ENCODE measurements around the gene ABCA12.
"Not testable (repeated sequence)": the region's sequence is repeated elsewhere in the genome, so short reads cannot be mapped to it uniquely, and the experiment has no call there.

Gene ABCA12

DNA sequence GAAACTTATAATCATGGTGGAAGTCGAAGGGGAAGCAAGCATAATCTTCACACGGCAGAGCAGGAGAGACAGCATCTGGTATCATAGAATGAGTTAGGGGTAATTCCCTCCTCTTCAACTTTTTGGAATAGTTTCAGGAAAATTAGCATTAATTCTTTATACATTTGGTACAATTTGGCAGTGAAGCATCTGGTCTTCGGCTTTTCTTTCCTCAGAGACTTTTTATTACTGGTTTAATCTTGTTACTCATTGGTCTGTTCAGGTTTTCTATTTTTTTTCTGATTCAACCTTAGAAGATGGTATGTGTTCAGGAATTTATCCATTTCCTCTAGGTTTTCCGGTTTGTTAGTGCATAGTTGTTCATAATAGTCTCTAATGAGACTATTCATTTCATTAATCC lies 39.7 kb upstream of the ABCA12 start:
- Histone ChIP-seq H3K79me2 (ENCODE audit: insufficient read depth, low read length) (no peaks in the 10 kb centered on the region), H3K4me1 (ENCODE audit: insufficient read depth, low read length, poor library complexity, severe bottlenecking) (no peaks in the 10 kb centered on the region), H2AFZ (ENCODE audit: low read length) (no peak overlapping the region), H3K4me2 (ENCODE audit: low read depth, low read length, poor library complexity, severe bottlenecking) (no peak overlapping the region), H3F3A (ENCODE audit: low read depth) (no peaks in the 10 kb centered on the region), H4K20me1 (ENCODE audit: insufficient read depth, low read length, poor library complexity, severe bottlenecking) (no peaks in the 10 kb centered on the region), H3K9ac (ENCODE audit: low read depth, low read length, poor library complexity, severe bottlenecking) (no peak overlapping the region), H3K36me3 (ENCODE audit: insufficient read depth, low read length) (no peaks in the 10 kb centered on the region), H3K4me3 (ENCODE audit: low read length, poor library complexity, severe bottlenecking) (no peak overlapping the region), H3K27me3 (ENCODE audit: insufficient read depth, low read length, poor library complexity, severe bottlenecking) (no peaks in the 10 kb centered on the region), H3K9me3 (ENCODE audit: insufficient read depth, low read depth, low read length) (no peaks in the 10 kb centered on the region), H3K9me2 (replicated peaks; ENCODE audit: low read depth, low read length) (no peaks in the 10 kb centered on the region)
- no peak for TF ChIP-seq EZH2phosphoT487 (IDR thresholded peaks at IDR 0.05; ENCODE audit: borderline replicate concordance)
- TF ChIP-seq, protein P1, sequence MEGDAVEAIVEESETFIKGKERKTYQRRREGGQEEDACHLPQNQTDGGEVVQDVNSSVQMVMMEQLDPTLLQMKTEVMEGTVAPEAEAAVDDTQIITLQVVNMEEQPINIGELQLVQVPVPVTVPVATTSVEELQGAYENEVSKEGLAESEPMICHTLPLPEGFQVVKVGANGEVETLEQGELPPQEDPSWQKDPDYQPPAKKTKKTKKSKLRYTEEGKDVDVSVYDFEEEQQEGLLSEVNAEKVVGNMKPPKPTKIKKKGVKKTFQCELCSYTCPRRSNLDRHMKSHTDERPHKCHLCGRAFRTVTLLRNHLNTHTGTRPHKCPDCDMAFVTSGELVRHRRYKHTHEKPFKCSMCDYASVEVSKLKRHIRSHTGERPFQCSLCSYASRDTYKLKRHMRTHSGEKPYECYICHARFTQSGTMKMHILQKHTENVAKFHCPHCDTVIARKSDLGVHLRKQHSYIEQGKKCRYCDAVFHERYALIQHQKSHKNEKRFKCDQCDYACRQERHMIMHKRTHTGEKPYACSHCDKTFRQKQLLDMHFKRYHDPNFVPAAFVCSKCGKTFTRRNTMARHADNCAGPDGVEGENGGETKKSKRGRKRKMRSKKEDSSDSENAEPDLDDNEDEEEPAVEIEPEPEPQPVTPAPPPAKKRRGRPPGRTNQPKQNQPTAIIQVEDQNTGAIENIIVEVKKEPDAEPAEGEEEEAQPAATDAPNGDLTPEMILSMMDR (conservative IDR thresholded peaks at IDR 0.05; ENCODE audit: low read length): no peak

DNA sequence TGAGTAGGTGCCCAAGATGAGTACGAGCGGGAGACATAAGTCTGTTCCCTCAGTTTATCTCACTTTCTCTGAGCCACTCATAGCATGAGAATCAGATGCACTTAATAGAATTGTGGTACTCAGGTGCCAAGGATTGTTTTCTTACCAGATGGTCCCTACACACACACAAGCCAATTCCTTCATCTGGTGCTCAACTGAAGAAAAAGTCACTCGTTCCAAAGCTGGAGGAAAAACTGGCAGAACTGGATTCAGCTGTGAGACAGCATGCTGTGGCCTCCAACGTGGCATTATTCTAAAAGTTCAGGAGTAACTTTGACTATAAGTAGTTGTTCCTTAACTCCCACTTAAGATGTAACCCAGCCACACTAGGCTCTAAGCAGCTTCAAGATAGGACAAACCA lies 33.4 kb upstream of the ABCA12 start:
- H4K20me1 ChIP-seq (ENCODE audit: insufficient read depth, low read length, poor library complexity, severe bottlenecking): no peaks in the 10 kb centered on the region

DNA sequence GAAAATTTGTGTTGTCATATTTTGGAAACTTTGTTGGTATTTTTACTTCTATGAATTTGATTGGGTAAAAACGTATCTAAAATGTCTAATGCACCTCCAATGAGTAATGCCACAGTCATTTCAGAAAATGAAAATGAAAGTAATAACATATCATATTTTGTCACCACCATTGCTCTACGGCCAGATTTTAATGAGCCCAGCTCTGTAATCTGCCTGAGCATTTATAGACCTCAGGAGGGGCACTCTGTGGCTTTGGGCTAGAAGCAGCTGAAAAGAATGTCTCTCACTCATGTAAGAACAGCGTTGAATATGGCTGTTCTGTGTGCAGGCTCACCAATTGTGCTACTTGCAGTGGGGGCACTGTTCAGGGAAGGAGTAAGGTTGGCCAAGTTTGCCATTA lies 32.7 kb upstream of the ABCA12 start:
- Histone ChIP-seq H3K36me3 (ENCODE audit: insufficient read depth, low read length) (no peaks in the 10 kb centered on the region), H3K4me2 (ENCODE audit: low read depth, low read length, poor library complexity, severe bottlenecking) (peak overlapping the region; percentile 70), H3K9me3 (ENCODE audit: insufficient read depth, low read depth, low read length) (no peaks in the 10 kb centered on the region)

More for the DNA sequence above, 33.4 kb upstream of the ABCA12 start:
- Histone ChIP-seq H3K4me2 (ENCODE audit: low read depth, low read length, poor library complexity, severe bottlenecking) (peak overlapping the region; percentile 70), H3K9me2 (replicated peaks; ENCODE audit: low read depth, low read length) (no peaks in the 10 kb centered on the region), H3K9me3 (ENCODE audit: insufficient read depth, low read depth, low read length) (no peaks in the 10 kb centered on the region), H3F3A (ENCODE audit: low read depth) (no peaks in the 10 kb centered on the region), H2AFZ (ENCODE audit: low read length) (peak overlapping the region; percentile 73; the same call in 1 of the 2 replicates), H3K9ac (ENCODE audit: low read depth, low read length, poor library complexity, severe bottlenecking) (no peak overlapping the region), H3K36me3 (ENCODE audit: insufficient read depth, low read length) (no peaks in the 10 kb centered on the region), H3K4me1 (ENCODE audit: insufficient read depth, low read length, poor library complexity, severe bottlenecking) (peaks cover 6% of the 10 kb centered on the region), H3K79me2 (ENCODE audit: insufficient read depth, low read length) (no peaks in the 10 kb centered on the region), H3K27me3 (ENCODE audit: insufficient read depth, low read length, poor library complexity, severe bottlenecking) (no peaks in the 10 kb centered on the region), H3K4me3 (ENCODE audit: low read length, poor library complexity, severe bottlenecking) (no peak overlapping the region)
- TF ChIP-seq EZH2phosphoT487 (IDR thresholded peaks at IDR 0.05; ENCODE audit: borderline replicate concordance): no peak
- TF ChIP-seq, protein P1 (conservative IDR thresholded peaks at IDR 0.05; ENCODE audit: low read length): no peak

DNA sequence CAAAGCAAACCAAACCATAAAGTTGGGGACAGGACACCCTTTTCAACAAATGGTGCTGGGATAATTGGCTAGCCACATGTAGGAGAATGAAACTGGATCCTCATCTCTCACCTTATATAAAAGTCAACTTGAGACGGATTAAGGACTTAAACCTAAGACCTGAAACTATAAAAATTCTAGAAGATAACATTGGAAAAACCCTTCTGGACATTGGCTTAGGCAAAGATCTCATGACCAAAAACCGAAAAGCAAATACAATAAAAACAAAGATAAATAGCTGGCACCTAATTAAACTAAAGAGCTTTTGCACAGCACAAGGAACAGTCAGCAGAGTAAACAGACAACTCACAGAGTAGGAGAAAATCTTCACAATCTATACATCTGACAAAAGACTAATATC lies 28.1 kb upstream of the ABCA12 start:
- H3F3A ChIP-seq (ENCODE audit: low read depth); H3K4me2 ChIP-seq (ENCODE audit: low read depth, low read length, poor library complexity, severe bottlenecking); H4K20me1 ChIP-seq (ENCODE audit: insufficient read depth, low read length, poor library complexity, severe bottlenecking); H3K4me3 ChIP-seq (ENCODE audit: low read length, poor library complexity, severe bottlenecking); H3K79me2 ChIP-seq (ENCODE audit: insufficient read depth, low read length); H2AFZ ChIP-seq (ENCODE audit: low read length); H3K9ac ChIP-seq (ENCODE audit: low read depth, low read length, poor library complexity, severe bottlenecking); H3K36me3 ChIP-seq (ENCODE audit: insufficient read depth, low read length); H3K9me3 ChIP-seq (ENCODE audit: insufficient read depth, low read depth, low read length); H3K4me1 ChIP-seq (ENCODE audit: insufficient read depth, low read length, poor library complexity, severe bottlenecking); H3K27me3 ChIP-seq (ENCODE audit: insufficient read depth, low read length, poor library complexity, severe bottlenecking); H3K9me2 ChIP-seq (replicated peaks; ENCODE audit: low read depth, low read length): not testable (repeated sequence)

More for the DNA sequence above, 32.7 kb upstream of the ABCA12 start:
- peaks cover 6% of the 10 kb centered on the region for H3K4me1 ChIP-seq (ENCODE audit: insufficient read depth, low read length, poor library complexity, severe bottlenecking)
- H4K20me1 ChIP-seq (ENCODE audit: insufficient read depth, low read length, poor library complexity, severe bottlenecking): no peaks in the 10 kb centered on the region
- H3K27me3 ChIP-seq (ENCODE audit: insufficient read depth, low read length, poor library complexity, severe bottlenecking): no peaks in the 10 kb centered on the region
- no peaks in the 10 kb centered on the region for H3K9me2 ChIP-seq (replicated peaks; ENCODE audit: low read depth, low read length)
- H3K4me3 ChIP-seq (ENCODE audit: low read length, poor library complexity, severe bottlenecking): peak overlapping the region; percentile 65
- peak overlapping the region; percentile 73 for H2AFZ ChIP-seq (ENCODE audit: low read length)
- H3F3A ChIP-seq (ENCODE audit: low read depth): no peaks in the 10 kb centered on the region
- no peaks in the 10 kb centered on the region for H3K79me2 ChIP-seq (ENCODE audit: insufficient read depth, low read length)
- no peak for TF ChIP-seq EZH2phosphoT487 (IDR thresholded peaks at IDR 0.05; ENCODE audit: borderline replicate concordance)
- TF ChIP-seq, protein P1 (conservative IDR thresholded peaks at IDR 0.05; ENCODE audit: low read length): no peak; the same call in 1 of the 2 replicates
- no peak overlapping the region for H3K9ac ChIP-seq (ENCODE audit: low read depth, low read length, poor library complexity, severe bottlenecking)

DNA sequence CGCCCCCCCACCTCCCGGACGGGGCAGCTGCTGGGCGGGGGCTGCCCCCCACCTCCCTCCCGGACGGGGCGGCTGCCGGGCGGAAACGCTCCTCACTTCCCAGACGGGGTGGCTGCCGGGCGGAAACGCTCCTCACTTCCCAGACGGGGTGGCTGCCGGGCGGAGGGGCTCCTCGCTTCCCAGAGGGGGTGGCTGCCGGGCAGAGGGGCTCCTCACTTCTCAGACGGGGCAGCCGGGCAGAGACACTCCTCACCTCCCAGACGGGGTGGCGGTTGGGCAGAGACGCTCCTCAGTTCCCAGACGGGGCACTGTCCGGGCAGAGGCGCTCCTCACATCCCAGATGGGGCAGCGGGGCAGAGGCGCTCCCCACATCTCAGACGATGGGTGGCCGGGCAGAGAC lies 24.9 kb upstream of the ABCA12 start:
- H3K9me3 ChIP-seq (ENCODE audit: insufficient read depth, low read depth, low read length); H2AFZ ChIP-seq (ENCODE audit: low read length); H3K79me2 ChIP-seq (ENCODE audit: insufficient read depth, low read length); H3K9me2 ChIP-seq (replicated peaks; ENCODE audit: low read depth, low read length); H3K4me1 ChIP-seq (ENCODE audit: insufficient read depth, low read length, poor library complexity, severe bottlenecking); H3K4me2 ChIP-seq (ENCODE audit: low read depth, low read length, poor library complexity, severe bottlenecking); H3F3A ChIP-seq (ENCODE audit: low read depth); H3K9ac ChIP-seq (ENCODE audit: low read depth, low read length, poor library complexity, severe bottlenecking); H3K4me3 ChIP-seq (ENCODE audit: low read length, poor library complexity, severe bottlenecking); H4K20me1 ChIP-seq (ENCODE audit: insufficient read depth, low read length, poor library complexity, severe bottlenecking); H3K27me3 ChIP-seq (ENCODE audit: insufficient read depth, low read length, poor library complexity, severe bottlenecking); H3K36me3 ChIP-seq (ENCODE audit: insufficient read depth, low read length): not testable (repeated sequence)
